Measurements from ENCODE around the gene ERGIC1.
"Not testable (repeated sequence)": the region's sequence is repeated elsewhere in the genome, so short reads cannot be mapped to it uniquely, and the experiment has no call there.

The ERGIC1 gene, protein sequence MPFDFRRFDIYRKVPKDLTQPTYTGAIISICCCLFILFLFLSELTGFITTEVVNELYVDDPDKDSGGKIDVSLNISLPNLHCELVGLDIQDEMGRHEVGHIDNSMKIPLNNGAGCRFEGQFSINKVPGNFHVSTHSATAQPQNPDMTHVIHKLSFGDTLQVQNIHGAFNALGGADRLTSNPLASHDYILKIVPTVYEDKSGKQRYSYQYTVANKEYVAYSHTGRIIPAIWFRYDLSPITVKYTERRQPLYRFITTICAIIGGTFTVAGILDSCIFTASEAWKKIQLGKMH

DNA sequence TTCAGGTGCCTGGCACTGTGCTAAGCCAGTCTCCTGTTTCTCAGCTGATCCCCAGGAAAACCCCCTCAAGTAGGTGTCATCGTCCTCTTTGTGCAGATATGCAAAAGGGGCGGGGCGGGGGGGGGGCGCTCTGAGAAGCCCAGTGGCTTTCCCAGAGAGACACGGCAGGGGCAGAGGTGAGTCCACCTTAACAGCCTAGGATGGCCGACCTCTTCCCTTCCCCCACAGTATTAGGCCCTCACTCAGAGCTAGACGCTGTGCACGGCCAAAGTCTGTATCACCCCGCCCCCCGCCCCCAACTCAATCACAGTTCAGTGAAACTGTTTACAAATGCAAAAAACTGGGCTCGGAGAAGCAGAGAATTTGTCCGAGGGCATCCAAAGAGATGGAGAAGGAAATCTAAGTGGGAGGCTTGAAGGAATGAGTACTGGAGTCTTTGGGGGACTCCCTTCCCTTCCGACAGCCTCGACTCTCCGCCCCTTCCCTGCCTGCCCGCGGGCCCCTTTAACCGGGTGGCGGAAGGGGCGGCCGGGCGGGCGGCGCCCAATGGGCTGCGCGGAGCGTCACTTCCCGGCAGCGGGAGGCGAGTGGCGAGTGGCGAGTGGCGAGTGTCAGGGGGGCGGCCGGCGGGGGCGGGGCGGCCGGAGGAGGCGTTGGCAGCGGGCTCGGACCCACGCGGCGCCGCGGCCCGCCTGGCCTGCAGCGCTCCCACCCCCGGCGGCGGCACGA, at the start of gene ERGIC1:
ERGIC1 (plus strand) TSS at position 566 of the 729 bp plus-strand sequence; CDS start at position 729, 163 bp downstream.
- peak; percentile 82 for DNase-seq

DNA sequence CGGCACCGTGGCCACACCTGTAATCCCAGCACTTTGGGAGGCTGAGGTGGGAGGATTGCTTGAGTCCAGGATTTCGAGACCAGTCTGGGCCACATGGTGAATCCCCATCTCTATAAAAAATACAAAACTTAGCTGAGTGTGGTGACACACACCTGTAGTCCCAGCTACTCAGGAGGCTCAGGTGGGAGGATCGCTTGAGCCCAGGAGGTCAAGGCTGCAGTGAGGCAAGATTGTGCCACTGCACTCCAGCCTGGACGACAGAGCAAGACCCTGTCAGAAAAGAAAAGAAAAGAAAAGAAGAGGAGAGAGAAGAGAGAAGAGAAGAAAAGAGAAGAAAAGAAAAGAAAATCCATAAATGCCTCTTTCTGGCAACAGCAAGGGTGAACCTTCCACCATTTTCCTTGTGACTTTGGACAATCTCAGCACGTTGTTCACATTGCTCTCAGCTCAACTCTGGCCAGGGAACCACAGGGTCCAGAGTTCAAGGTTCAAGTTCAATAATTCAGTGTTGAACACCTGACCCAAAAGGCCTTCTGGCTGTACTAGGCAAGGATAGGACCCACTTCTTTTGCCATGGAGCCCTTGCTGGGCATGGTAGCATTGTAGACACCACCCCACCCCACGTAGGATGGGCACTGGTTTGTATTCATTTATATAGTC, 48.5 kb upstream of the ERGIC1 start:
- no peak for DNase-seq

DNA sequence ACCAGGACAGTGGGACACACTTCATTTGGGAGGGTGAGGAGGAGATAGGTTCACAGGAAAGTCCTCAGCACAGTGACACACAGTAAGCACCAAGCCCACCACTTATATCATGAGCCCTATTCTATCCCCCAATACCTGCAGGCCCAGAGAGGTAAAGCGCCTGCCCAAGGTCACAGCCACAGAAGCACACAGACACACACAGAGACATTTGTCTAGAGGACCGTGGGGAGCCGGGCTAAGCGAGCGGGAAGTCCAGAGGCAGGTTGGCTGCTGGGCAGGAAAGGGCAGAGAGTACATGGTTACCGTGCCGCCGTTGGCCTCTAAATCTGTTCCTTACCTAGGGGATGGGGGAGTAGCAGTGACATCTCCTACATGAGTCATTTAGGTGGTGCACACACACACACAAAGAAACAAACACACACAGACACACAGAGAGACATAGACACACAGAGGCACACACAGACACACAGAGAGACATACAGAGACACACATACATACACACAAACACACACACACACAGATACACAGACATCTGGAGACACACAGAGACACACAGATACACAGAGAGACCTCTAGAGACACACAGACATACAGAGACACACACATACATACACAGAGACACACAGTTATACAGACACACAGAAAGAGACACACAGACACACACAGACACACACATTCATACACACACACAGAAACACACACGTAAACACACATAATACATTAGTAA, 47.2 kb upstream of the ERGIC1 start:
- no peak for DNase-seq

DNA sequence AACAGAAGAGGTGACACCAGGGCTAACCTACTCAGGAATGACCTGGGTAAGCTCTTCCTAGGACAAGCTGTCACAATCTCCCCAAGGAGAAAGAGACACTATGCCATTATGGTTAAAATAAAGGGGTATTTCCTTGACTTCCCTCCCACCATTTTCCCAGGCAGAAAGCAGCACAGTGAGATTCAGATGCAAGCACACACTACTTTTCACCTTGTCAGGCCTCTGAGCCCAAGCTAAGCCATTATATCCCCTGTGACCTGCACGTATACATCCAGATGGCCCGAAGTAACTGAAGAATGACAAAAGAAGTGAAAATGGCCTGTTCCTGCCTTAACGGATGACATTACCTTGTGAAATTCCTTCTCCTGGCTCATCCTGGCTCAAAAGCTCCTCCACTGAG, 46.5 kb upstream of the ERGIC1 start:
- not testable (repeated sequence) for DNase-seq

DNA sequence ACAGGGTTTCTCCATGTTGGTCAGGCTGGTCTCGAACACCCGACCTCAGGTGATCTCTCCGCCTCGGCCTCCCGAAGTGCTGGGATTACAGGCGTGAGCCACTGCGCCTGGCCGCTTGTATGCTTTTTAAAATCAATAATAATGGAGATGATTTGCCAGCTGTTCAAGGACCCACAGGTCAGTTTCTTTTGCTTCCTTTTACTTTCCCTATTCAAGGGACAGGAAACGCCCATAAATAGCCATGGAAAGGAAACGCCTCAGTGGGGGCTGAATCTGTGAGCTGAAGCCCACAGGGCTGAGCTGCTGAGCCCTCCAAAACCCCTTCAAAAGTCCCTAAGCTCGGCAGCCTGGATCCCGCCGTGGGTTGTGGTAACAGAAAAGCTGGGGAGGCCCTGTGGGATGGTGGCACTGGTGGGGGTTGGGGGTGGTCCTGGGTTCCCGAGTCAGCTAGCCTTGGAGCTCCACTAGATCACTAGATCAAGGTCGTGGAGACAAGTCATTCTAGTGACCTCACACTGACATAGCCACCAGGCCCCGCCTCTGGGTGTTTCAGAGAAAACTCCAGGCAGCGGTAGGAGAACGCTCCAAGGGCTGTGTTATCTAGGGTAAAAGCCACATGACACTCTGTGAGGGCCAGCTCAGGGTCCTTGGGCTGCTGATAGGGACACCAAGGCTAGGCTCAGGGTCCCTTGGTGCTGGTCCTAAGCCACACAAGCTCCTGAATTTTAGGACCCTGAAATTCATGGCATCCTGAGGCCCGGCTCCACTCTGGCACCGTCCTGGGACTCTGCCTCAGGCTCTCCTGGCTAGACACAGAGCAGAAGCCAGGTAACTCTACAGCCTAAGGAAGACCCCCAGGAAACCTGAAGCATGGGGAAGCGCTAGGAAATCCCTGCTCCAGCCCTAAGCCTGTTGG, 45.0 kb upstream of the ERGIC1 start:
- no peak for DNase-seq

DNA sequence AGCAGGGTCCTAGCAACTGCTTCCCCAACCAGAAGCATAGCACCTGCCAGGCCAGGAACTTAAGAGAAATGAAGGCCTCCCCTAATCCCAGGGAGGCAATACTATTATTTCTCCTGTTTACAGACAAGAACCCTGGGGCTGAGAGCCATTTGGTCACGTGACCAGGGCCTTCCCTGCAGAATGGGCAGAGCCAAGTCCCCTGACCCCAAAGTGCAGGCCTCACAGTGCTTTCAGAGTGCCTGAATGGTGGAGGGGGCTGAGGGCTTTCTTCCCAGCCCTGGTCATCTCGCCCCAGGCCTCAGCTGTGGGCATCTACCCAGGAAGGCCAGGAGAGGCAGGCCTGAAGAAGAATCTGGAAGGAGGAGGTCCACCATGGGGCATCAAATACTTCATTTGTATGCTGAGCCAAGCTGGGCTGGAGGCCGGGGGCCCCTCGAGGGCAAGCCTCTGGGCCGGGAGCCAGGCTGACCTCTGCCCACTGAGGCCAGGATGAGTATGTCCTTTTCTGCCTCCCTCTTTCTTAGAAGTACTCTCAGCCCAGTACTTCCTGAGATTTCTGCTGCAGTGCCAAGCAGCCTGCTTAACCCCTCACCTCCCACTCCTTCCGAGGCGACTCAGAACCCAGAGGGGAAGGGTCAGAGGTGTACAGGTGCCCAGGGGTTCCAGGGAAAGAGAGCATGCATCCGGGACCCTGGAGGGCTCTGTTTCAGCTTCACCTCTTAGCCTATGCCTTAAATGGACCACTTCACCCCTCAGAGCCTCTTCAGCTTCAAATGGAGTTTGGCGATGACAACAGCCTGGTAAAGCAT, 44.2 kb upstream of the ERGIC1 start:
- no peak for DNase-seq

DNA sequence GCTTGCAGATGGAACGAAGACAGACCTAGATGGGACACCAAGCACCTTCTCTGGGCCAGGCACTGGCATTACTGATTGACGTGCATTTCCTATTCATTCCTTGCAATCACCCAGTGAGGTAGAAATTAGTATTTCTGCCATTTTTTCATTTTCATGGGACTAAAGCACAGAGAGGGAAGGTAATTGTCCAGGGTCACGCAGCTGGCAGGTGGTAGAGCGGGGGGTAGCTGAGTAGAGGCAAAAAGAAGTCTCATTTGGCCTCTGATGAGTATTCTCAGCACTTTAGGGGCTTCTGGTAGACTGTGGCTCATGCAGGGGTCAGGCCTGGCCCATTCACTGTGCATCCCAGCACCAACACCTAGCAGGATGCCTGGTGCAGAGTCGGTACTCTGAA, 43.6 kb upstream of the ERGIC1 start:
- no peak for DNase-seq

DNA sequence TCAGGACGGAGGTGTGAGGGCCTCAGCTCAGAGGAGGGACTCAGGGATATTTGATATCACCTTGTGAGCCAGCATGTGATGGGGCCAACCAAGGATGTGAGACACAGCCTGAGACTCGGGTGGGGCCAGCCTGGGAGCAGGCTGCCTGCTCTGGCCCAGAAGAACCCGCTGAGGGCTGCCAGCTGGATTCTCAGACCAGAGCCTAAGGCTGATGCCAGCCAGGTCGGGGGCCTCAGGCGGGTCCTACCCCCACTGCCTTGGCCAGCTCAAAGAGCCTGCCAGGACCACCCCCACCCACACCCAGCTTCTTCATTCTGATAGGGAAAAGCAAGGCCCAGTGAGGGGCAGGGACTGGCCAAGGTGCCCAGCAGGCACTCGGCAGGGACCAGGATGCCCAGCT, 42.8 kb upstream of the ERGIC1 start:
- no peak for DNase-seq

DNA sequence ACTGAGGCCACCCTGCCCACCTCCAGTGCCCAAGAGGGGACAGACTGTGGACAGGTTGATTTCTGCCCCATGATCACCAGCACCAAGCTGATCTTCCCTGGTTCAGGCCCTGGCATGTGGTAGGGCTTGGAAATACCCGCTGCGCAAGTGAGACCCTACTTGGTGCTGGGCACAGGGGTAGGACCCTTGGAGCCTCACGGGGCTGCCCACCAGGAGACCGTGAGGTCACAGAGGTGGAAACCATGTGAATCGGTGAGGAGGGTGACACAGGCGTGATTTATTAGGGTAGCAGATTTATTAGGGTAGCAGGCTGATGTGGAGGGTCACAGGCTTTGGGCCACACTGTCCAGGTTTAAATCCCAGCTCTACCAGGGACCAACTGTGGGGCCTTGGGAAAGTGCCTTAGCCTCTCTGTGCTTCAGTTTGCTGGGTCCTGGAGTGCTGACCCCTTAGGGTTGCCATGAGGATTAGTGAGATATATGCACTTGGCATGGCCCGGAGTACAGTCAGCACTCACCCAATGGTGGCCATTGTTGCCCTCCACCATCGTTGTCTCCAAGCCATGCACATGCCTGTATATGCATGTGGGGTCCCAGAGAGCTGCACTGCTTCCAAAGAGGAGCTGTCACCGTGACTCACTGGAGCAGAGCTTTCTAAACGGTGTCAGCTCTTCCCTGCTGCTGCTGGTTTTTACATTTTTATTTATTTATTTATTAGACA, 42.2 kb upstream of the ERGIC1 start:
- no peak for DNase-seq

DNA sequence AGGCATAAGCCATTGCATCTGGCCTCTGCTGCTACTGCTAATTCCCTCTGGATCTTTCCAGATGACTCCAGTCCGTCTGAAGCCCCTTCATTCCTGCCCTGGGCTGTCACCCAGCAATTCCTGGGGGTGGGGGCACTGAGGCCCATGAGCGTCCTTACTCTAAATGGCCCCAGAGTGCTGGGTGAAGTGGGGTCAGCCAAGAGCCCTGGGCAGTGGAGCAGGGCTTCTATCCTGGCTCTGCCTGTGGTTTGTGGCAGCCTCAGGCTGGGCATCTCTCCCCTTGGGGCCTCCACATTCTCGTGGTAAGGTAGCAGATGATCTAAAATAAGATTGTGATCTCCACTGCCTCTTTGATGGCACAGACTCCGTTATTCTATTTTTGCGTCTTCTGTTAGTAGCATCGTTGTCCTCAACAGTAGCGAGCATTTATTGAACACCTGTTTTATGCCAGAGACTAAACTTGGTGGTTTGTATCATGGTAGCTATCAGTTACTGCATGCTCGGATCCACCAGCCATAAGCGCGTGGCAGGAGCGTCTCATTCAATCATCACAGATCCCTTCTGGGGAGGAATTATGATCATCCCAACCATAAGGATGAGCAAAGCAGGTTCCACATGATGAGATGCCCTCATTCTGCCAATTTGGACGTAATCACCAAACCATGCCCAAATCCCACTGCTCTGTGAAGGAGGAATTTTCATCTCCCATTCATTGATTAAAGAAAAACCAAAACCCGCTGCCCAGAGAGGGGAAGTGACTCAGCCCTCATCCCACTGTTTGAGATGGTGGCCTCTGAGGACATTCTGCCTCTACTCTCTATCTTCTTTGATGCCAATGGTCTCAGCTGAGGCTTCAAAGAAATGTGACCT, 41.1 kb upstream of the ERGIC1 start:
- DNase-seq = no peak

DNA sequence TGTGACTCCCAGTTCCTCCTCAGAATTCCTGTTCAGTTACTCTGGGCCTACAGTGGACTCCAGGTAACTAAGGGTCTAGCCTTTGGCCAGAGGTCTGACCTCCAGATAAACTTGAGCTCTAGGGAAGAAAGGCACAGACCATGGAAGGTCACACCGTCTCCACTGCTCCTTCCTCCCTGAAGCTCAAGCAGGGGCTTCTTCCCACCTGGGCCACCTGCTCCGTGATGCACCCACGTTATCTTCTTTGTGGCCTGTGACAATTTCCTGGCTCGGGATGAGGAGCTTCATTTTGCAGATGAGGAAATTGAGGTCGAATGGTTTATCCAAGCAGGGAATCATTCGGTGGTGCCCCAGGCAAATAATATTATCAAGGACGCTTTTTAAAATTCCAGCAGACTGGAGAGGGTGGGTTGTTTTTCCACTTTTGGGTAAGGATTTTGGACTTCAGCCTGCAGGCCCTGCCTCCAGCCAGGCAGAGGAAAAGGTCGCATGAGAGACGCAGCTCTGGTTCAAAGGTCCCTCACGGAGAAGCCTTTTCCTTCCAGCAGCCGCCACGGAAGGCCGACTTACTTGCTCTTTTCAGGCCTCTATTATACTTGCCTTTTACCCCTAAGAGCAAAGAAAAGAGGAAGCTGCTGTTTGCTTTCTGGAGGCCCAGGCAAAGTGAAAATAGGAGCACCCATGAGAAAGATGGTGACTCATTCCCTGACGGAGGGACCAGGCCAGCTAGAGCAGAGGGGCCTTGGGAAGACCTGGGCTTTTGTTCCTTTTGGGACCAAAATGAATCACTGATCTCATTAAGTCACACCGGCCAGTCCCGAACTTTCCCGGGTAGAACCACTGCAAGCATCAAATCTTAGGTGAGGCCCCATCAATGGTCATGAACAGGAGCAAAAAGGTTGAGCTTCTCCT, 40.2 kb upstream of the ERGIC1 start:
- DNase-seq = no peak

DNA sequence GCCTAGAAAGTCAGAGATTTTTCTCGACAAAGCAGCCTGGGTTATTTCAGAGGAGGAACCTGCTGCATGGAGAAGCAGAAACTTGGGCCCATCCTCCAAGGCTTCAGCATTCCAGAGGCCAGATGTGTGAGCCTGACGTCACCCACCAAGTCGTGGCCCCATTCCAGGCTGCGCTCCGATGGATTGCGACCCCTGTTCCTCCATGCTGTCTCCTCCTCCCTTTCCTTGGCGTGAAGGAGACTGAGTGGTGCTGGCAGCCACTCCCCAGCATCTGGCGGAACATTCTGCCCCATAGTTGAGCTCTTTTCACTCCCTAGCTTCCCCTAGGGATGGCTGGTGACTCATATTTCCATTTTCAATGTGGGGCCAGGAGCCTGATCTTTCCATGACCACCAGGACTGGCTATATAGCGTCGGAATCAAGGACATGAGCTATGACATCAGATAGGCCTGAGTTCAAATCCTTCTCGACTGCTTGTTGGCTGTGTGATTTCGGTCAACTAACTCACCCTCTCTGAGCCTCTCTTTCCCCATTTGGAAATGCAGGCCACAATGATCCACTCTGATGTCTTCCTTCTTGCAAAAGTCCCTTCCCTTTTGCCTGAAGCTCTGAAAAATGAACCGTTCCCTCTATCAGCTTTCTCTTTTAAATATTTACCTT, 38.6 kb upstream of the ERGIC1 start:
- DNase-seq = no peak

DNA sequence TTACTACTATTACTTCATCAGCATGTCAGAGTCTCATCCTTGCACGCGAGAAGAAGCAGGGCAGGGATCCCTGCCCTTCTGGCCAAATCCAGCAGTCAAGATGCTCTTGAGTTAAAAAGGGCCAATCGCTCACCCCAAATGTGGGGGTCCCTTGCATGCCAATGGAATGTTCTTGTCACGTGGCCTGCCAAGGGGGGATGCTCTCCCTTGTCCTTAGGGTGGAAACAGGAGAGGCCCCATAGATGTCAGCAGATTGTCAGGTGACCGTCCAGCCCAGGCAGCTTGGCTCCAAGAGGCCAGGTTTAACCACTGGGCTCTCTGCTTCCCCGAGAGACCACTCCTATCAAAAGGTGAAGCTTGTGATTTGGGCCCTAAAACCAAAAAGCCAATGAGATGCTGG, 37.7 kb upstream of the ERGIC1 start:
- DNase-seq = no peak

DNA sequence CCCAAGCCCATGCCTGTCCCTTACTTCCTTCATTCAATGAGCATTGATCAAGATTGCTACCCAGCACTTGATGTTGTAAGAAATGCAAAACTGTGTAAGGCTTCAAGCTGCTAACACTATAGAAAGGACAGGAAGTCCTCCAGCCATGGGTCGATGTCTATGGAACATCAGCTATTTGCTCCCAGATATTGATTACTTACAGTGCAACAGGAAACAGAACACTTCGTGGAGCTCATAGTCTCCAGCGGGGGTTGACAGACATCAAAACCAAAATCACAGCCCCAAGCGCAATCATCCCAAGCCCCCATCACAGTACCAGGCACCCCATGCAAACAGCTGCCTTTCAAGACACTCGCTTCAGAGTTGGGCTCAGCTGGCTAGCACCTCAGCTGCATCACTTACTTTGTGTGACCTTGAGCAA, 36.3 kb upstream of the ERGIC1 start:
- DNase-seq = no peak

DNA sequence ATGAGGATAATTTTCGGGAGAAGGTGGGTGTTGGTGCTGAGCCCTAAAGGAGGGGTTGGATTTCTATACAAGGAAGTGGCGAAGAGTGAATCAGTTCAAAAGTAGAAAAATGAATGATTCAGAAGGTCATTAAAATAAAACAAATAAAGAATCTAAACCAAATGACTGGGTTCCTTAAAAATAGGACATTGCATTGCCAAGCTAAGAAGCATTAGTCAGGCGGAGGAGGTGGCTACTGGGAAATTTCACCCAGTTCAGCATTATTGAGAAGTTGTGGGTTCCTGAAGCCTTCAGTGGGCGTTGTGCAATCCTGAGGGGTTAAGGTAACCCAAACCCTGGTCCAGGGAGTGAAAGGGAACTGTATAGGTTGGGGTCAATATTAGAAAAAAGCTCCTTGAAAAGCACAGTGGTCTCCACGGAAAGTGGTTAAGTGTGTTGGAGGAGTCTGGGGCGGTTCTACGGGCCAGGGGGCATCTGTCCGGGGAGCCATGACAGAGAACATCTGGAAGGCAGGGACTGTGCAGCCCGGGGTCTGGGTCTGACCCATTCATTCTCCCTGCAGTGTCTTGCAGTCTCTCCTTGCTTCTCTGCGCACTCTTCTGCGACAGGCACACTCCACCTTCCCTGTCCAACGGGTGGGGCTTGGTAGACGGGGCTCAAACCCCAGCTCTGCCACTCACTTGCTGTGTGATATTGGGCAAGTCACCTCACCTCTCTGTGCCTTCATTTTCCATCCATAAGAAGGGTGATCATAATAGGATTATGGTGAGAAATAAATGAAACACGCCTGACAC, 35.4 kb upstream of the ERGIC1 start:
- peak; percentile 28 for DNase-seq

DNA sequence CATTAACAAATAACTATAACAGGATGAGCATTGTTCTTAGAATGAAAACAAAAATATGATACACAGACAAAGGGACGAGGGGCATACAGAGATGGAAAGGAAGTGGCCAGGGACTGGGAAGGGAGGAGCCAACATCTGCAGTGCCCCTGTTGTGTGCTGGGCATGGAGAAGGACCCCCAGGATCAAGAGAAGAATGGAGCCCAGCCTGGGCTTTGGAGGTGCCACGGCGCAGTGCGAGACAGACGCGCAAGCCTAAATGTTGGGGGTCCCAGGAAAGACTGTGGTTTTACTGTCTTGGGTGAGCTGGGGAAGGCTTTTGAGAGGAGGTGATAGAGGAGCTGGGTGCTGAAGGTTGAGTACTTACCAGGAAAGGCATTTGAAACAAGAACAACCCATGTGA, 34.6 kb upstream of the ERGIC1 start:
- no peak for DNase-seq

DNA sequence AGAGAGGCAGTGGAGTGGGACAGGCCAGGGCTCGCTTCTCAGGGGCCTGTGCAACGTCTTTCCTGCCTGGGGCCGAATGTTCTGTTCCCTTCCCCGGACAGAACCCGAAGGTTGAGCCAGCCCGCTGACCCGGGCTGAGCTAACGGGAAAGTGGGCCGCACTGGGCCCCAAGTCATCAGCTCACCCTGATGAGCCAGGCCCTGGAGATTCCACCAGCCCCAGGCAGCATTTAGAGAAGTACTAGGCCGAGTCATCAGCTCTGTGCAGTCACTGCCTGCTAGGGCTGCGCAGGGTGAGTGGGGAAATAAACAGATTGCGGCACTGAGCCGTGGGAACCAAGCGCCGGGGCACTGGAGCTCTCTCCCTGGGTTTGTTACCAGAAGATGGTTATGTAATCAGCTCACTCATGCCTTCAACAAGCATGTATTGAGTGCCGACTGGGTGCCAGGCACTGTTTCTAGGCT, 33.9 kb upstream of the ERGIC1 start:
- DNase-seq = peak; percentile 48

Measured in CD4-positive, alpha-beta T cell treated with Interleukin-17A for 1 hour (primary cell).